GM10266 (cell line): Measurements from ENCODE around the gene RPRD2.

ENCODE experiments used
- DNase-seq: peaks from one replicate; pipeline ENCODE4 v3.0.0; 2012; ENCODE audit errors: extremely low spot score
- CTCF ChIP-seq: IDR thresholded peaks from 2 replicates; pipeline ENCODE4 v1.5.1; 2012; ENCODE audit warnings: mild to moderate bottlenecking, low read depth; ENCODE audit not compliant: control insufficient read depth, insufficient read depth; ENCODE audit errors: missing control alignments

RPRD2 gene

GRCh38 chr1:150429805-150430204 is 65.9 kb downstream of the RPRD2 start:
- TF ChIP-seq CTCF: peak; percentile 48
- DNase-seq: peak; percentile 23

GRCh38 chr1:150441121-150441520 is 77.2 kb downstream of the RPRD2 start:
- no peak for DNase-seq
- TF ChIP-seq CTCF: no peak

GRCh38 chr1:150444232-150444631 is 80.3 kb downstream of the RPRD2 start:
- DNase-seq: no peak
- no peak for TF ChIP-seq CTCF

GRCh38 chr1:150456146-150456647 is 92.2 kb downstream of the RPRD2 start:
- no peak for TF ChIP-seq CTCF

GRCh38 chr1:150464422-150464826 is 100.5 kb downstream of the RPRD2 start:
- peak; percentile 72 for TF ChIP-seq CTCF
- peak; percentile 73 for DNase-seq

More at GRCh38 chr1:150456146-150456647, 92.2 kb downstream of the RPRD2 start:
- no peak for DNase-seq

GRCh38 chr1:150466964-150467363 is 103.0 kb downstream of the RPRD2 start:
- TF ChIP-seq CTCF: no peak
- DNase-seq: no peak

GRCh38 chr1:150469291-150469690 is 105.3 kb downstream of the RPRD2 start:
- DNase-seq: no peak
- TF ChIP-seq CTCF: no peak
